ENCODE data around the gene ELP6.

DNA sequence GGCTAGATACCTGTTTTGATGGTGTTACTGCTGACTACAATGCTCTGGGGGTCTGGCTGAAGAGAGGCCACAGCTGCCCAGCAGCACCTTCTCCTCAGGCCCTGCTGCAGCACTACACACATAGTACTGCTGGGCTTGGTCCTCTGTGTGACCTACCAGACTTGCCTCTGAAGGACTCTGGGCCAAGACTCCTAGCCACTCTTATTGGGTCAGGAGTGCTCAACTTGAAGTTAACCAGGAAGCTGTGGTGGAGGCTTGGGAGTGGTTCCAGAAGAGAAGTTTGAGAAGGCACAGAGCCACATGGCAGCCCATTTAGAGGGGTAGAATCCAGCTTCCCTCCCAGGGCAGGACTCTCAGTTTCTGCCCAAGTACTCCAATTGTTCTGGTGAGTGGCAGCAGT lies 16.6 kb downstream of the ELP6 start:
- TF ChIP-seq, protein P1, sequence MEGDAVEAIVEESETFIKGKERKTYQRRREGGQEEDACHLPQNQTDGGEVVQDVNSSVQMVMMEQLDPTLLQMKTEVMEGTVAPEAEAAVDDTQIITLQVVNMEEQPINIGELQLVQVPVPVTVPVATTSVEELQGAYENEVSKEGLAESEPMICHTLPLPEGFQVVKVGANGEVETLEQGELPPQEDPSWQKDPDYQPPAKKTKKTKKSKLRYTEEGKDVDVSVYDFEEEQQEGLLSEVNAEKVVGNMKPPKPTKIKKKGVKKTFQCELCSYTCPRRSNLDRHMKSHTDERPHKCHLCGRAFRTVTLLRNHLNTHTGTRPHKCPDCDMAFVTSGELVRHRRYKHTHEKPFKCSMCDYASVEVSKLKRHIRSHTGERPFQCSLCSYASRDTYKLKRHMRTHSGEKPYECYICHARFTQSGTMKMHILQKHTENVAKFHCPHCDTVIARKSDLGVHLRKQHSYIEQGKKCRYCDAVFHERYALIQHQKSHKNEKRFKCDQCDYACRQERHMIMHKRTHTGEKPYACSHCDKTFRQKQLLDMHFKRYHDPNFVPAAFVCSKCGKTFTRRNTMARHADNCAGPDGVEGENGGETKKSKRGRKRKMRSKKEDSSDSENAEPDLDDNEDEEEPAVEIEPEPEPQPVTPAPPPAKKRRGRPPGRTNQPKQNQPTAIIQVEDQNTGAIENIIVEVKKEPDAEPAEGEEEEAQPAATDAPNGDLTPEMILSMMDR (conservative IDR thresholded peaks at IDR 0.05; ENCODE audit: low read depth, low read length), result no peak
- no peak for TF ChIP-seq EZH2 (IDR thresholded peaks at IDR 0.05; ENCODE audit: borderline replicate concordance, low read depth, low read length, poor library complexity, severe bottlenecking)

Measured in A673 (cell line).